HepG2 (cell line): ENCODE results near the gene PHACTR1. TPM values are rescaled to one million over a fixed set of nuclear protein-coding genes. Genes with fewer than 3 reads are reported as not detected.

Experiments
- ATAC-seq: fragments of 200-7000 bp; cut with Tn5 transposase; 3 replicates; pipeline ENCODE4 v1.9.1; 2020; ENCODE audit warnings: mild to moderate bottlenecking, moderate library complexity
- BruUV-seq: library from RNA; stranded (reverse); fragments of 400-500 nt; replicated peaks from 2 replicates; lab custom pipeline; 2021; lab: Mats Ljungman, UMichigan
- CTCF ChIA-PET: fragments of 300-600 bp; formaldehyde crosslinking; extraction: SDS; loops from one replicate; lab custom pipeline; 2021; ENCODE audit warnings: low total read pairs, inconsistent platforms, low intra/inter-chr PET ratio; lab: Yijun Ruan, JAX
- POLR2A ChIA-PET: fragments of 350-600 bp; sonication (Branson Sonifier 250); formaldehyde crosslinking; loops from one replicate; lab custom pipeline; 2020; ENCODE audit warnings: antibody characterized with exemption, inconsistent platforms; lab: Yijun Ruan, JAX
- DNase-seq: peaks from one replicate; pipeline ENCODE4 v3.0.0-alpha.2; 2015; ENCODE audit warnings: low spot score
- FAIRE-seq: peaks from 3 replicates; lab custom pipeline; 2011; peaks lifted over from hg19 to GRCh38; lab: Jason Lieb, UNC
- H2AFZ ChIP-seq: one replicate; pipeline ENCODE4 v1.6.1; 2011; ENCODE audit warnings: low read length, inconsistent platforms
- H3K27ac ChIP-seq: fragments of 300-600 bp; 3 replicates; pipeline ENCODE4 v1.8.0; 2011; ENCODE audit warnings: mixed run types, mild to moderate bottlenecking, mixed read lengths, low read length, inconsistent platforms; ENCODE audit not compliant: insufficient read depth; ENCODE audit errors: extremely low read length
- H3K27me3 ChIP-seq, 2 experiments: fragments of 200-600 bp in 1 of 2; 2 replicates in 1 of 2; 3 replicates in 1 of 2; pipeline versions ENCODE4 v1.6.0 to v1.8.0; 2011; ENCODE audit warnings: low read length in 2 of 2, mild to moderate bottlenecking in 2 of 2, moderate library complexity in 2 of 2, inconsistent platforms in 1 of 2; ENCODE audit not compliant: insufficient read depth in 2 of 2, control insufficient read depth in 1 of 2
- H3K36me3 ChIP-seq, 2 experiments: fragments of 200-600 bp in 1 of 2; replicated peaks in 1 of 2; 2 replicates in 1 of 2; 3 replicates in 1 of 2; pipeline versions ENCODE4 v1.5.1 to v1.8.0; 2011; ENCODE audit warnings: low read length in 2 of 2, inconsistent platforms in 1 of 2; ENCODE audit not compliant: insufficient read depth in 2 of 2, control insufficient read depth in 1 of 2
- H3K4me1 ChIP-seq: 2 replicates; pipeline ENCODE4 v1.5.1; 2012; ENCODE audit warnings: low read length, inconsistent platforms; ENCODE audit not compliant: insufficient read depth
- H3K4me2 ChIP-seq: 2 replicates; pipeline ENCODE4 v1.6.0; 2011; ENCODE audit warnings: low read depth, low read length, inconsistent platforms
- H3K4me3 ChIP-seq, 3 experiments: fragments of 200-600 bp in 1 of 3; sonication (generic), shearing (Covaris generic) in 1 of 3; replicated peaks in 1 of 3; 2 replicates each; pipeline ENCODE4 v1.5.1; 2011 to 2016; ENCODE audit warnings: low read length in 3 of 3, inconsistent platforms in 2 of 3, low read depth in 2 of 3, mild to moderate bottlenecking in 2 of 3, control low read depth in 1 of 3, mixed read lengths in 1 of 3; ENCODE audit not compliant: insufficient read depth in 1 of 3
- H3K79me2 ChIP-seq: one replicate; pipeline ENCODE4 v1.6.1; 2011; ENCODE audit warnings: low read length, inconsistent platforms; ENCODE audit not compliant: insufficient read depth
- H3K9ac ChIP-seq: 2 replicates; pipeline ENCODE4 v1.6.0; 2011; ENCODE audit warnings: mild to moderate bottlenecking, low read depth, low read length, inconsistent platforms; ENCODE audit not compliant: insufficient read depth
- H3K9me3 ChIP-seq: 2 replicates; pipeline ENCODE4 v1.5.1; 2012; ENCODE audit warnings: mild to moderate bottlenecking, low read length
- H4K20me1 ChIP-seq: 2 replicates; pipeline ENCODE4 v1.6.0; 2011; ENCODE audit warnings: inconsistent platforms, mild to moderate bottlenecking, low read length, moderate library complexity; ENCODE audit not compliant: insufficient read depth
- CHCHD3 ChIP-seq: sonication (generic); formaldehyde crosslinking; IDR thresholded peaks from 2 replicates; pipeline ENCODE4 v1.8.0; 2022; ENCODE audit warnings: mild to moderate bottlenecking, missing genetic modification reagents, moderate library complexity
- CREM ChIP-seq, 2 experiments: sonication (generic) in 1 of 2; formaldehyde crosslinking in 1 of 2; IDR thresholded peaks; 2 replicates each; pipeline versions ENCODE4 v1.4.0 to v1.6.1; 2016 to 2020; ENCODE audit warnings: antibody characterized with exemption in 1 of 2, mild to moderate bottlenecking in 1 of 2, missing genetic modification reagents in 1 of 2
- EEA1 ChIP-seq: sonication (generic); formaldehyde crosslinking; IDR thresholded peaks from 2 replicates; pipeline ENCODE4 v1.5.1; 2020; ENCODE audit warnings: mild to moderate bottlenecking, missing genetic modification reagents, borderline replicate concordance
- ELF4 ChIP-seq: sonication (generic); formaldehyde crosslinking; IDR thresholded peaks from 2 replicates; pipeline ENCODE4 v1.5.0; 2020; ENCODE audit warnings: missing genetic modification reagents, mild to moderate bottlenecking, moderate library complexity, borderline replicate concordance
- HHEX ChIP-seq: IDR thresholded peaks from 2 replicates; pipeline ENCODE4 v1.6.1; 2016; ENCODE audit warnings: control low read depth
- MBNL3 ChIP-seq: fragments of 250-450 bp; sonication (Bioruptor Pico); conservative IDR thresholded peaks from 2 replicates; pipeline ENCODE4 v1.8.0; 2022; ENCODE audit warnings: mild to moderate bottlenecking, inconsistent platforms
- NFYB ChIP-seq: sonication (generic); formaldehyde crosslinking; IDR thresholded peaks from 2 replicates; pipeline ENCODE4 v1.4.0; 2020; ENCODE audit warnings: missing genetic modification reagents
- TBX2 ChIP-seq: sonication (generic); formaldehyde crosslinking; IDR thresholded peaks from 2 replicates; pipeline ENCODE4 v1.5.0; 2020; ENCODE audit warnings: missing genetic modification reagents, mild to moderate bottlenecking, borderline replicate concordance
- USF2 ChIP-seq, 2 experiments: sonication (generic) in 1 of 2; formaldehyde crosslinking in 1 of 2; IDR thresholded peaks; 2 replicates each; pipeline versions ENCODE4 v1.5.1 to v1.6.1; 2011 to 2020; ENCODE audit warnings: borderline replicate concordance in 1 of 2, low read depth in 1 of 2, low read length in 1 of 2, mild to moderate bottlenecking in 1 of 2, missing genetic modification reagents in 1 of 2, moderate library complexity in 1 of 2
- ZNF12 ChIP-seq: sonication (generic); formaldehyde crosslinking; IDR thresholded peaks from 2 replicates; pipeline ENCODE4 v1.5.0; 2020; ENCODE audit warnings: missing genetic modification reagents
- ZNF335 ChIP-seq: sonication (generic); formaldehyde crosslinking; IDR thresholded peaks from 2 replicates; pipeline ENCODE4 v1.4.0; 2020; ENCODE audit warnings: missing genetic modification reagents
- ZNF512B ChIP-seq: sonication (generic); formaldehyde crosslinking; IDR thresholded peaks from 2 replicates; pipeline ENCODE4 v1.5.1; 2020; ENCODE audit warnings: missing genetic modification reagents, mild to moderate bottlenecking, borderline replicate concordance
- ZNF558 ChIP-seq: sonication (generic); formaldehyde crosslinking; IDR thresholded peaks from 2 replicates; pipeline ENCODE4 v1.9.0; 2022; ENCODE audit warnings: mild to moderate bottlenecking, missing genetic modification reagents, borderline replicate concordance
- WGBS: methylation state at CpG from one replicate; pipeline ENCODE4 v1.1.6; 2017; ENCODE audit warnings: low lambda C conversion rate; 5-methylcytosine and 5-hydroxymethylcytosine counted together
- in situ Hi-C: cut with HindIII; loops from 2 replicates; pipeline ENCODE4 v1.10.0; 2017; ENCODE audit warnings: low pct_unique_long_range_greater_than_20kb; ENCODE audit not compliant: extremely low pct_ligation_motif_present
- intact Hi-C: fragments of 100-400 bp; cut with micrococcal nuclease; formaldehyde crosslinking; loops from one replicate; pipeline ENCODE4 v1.10.0; 2022; ENCODE audit not compliant: unreplicated experiment
- polyA plus RNA-seq, 8 experiments: library from polyadenylated mRNA; depleted of rRNA in 3 of 8; stranded (reverse) in 7 of 8; unstranded in 1 of 8; fragments of >200 nt; fragmentation: Illumina TruSeq in 4 of 8; extraction: Trizol in 4 of 8; gene quantifications; 2 replicates each; pipeline versions ENCODE4 v1.2.1 to v1.2.3, GENCODE V29; 2011 to 2016; ENCODE audit warnings: low read depth in 4 of 8, missing spikeins in 1 of 8, mixed read lengths in 1 of 8; ENCODE audit not compliant: insufficient read depth in 1 of 8
- total RNA-seq, 5 experiments: library from RNA; depleted of rRNA; stranded (reverse); fragments of >200 nt; fragmentation: Illumina TruSeq; extraction: Trizol; gene quantifications; 2 replicates each; pipeline ENCODE4 v1.2.3, GENCODE V29; 2016; ENCODE audit warnings: low read depth in 1 of 5

Gene PHACTR1
- total and polyA plus RNA-seq, 2 of the 13 experiments (the other 11 are each of a cell fraction or from before 2014, with no cell fraction given) = 0.09 TPM; not detected in 1

- Histone ChIP-seq H3K4me2 (no peak overlapping the region), H2AFZ (no peak overlapping the region), H3K27me3 (no peaks in the 10 kb centered on the region), H3K9ac (no peak overlapping the region), H3K27ac (no peak overlapping the region), H3K79me2 (no peaks in the 10 kb centered on the region), H3K9me3 (no peaks in the 10 kb centered on the region), H3K4me3 (no peak overlapping the region), H3K36me3 (no peaks in the 10 kb centered on the region), H3K4me1 (no peaks in the 10 kb centered on the region), H4K20me1 (no peaks in the 10 kb centered on the region)
- FAIRE-seq = no peak
- BruUV-seq = no TSS peak
- ChIA-PET CTCF (no interaction called here), POLR2A (no interaction called here)
- DNase-seq = no peak
- intact Hi-C loops (no loop called here), in situ Hi-C loops (no loop called here)
- no peak for TF ChIP-seq NFYB (CRISPR knock-in tag)
- TF ChIP-seq HHEX (CRISPR knock-in tag) = no peak
- no peak for TF ChIP-seq MBNL3 (CRISPR knock-in tag)
- no peak for TF ChIP-seq CREM (IDR thresholded peaks at IDR 0.05)
- no peak for TF ChIP-seq CREM (CRISPR knock-in tag; IDR thresholded peaks at IDR 0.05)
- 0% methylated on average over 1 of the region's 1 CpG for WGBS
- no peak for ATAC-seq
Measured at GRCh38 chr6:13065581-13065980, 349.0 kb downstream of the PHACTR1 start.

GRCh38 chr6:13066050-13066449 lies 349.5 kb downstream of the PHACTR1 start:
- ChIA-PET CTCF (no interaction called here), POLR2A (no interaction called here)
- in situ Hi-C loops (no loop called here), intact Hi-C loops (no loop called here)
- H3K27ac ChIP-seq = no peak overlapping the region
- no TSS peak for BruUV-seq
- no peaks in the 10 kb centered on the region for H4K20me1 ChIP-seq
- H3K4me3 ChIP-seq = no peak overlapping the region
- no peak overlapping the region for H2AFZ ChIP-seq
- H3K9ac ChIP-seq = no peak overlapping the region
- FAIRE-seq (no peak), DNase-seq (no peak), ATAC-seq (no peak)
- H3K36me3 ChIP-seq = no peaks in the 10 kb centered on the region
- H3K27me3 ChIP-seq = no peaks in the 10 kb centered on the region
- H3K79me2 ChIP-seq = no peaks in the 10 kb centered on the region
- no peaks in the 10 kb centered on the region for H3K9me3 ChIP-seq
- no peak overlapping the region for H3K4me2 ChIP-seq
- H3K4me1 ChIP-seq = no peaks in the 10 kb centered on the region
- WGBS = 48% methylated on average over 4 of the region's 4 CpGs
- TF ChIP-seq TBX2 (CRISPR knock-in tag) (no peak), ZNF12 (CRISPR knock-in tag) (no peak), CHCHD3 (no peak), USF2 (IDR thresholded peaks at IDR 0.05; ENCODE audit: low read depth, low read length) (no peak), USF2 (CRISPR knock-in tag; IDR thresholded peaks at IDR 0.05; ENCODE audit: borderline replicate concordance) (no peak), ZNF335 (no peak), ELF4 (CRISPR knock-in tag) (no peak), EEA1 (CRISPR knock-in tag) (no peak), ZNF558 (CRISPR knock-in tag) (no peak), ZNF512B (CRISPR knock-in tag) (no peak)
